CD4-positive, alpha-beta T cell treated with Interleukin-17A for 4 hours (primary cell): ENCODE data around the gene TAPT1.

Experiments used
- DNase-seq: peaks from one replicate; pipeline ENCODE4 v3.0.0-alpha.2; 2020; ENCODE audit warnings: mixed read lengths

The TAPT1 gene

DNA sequence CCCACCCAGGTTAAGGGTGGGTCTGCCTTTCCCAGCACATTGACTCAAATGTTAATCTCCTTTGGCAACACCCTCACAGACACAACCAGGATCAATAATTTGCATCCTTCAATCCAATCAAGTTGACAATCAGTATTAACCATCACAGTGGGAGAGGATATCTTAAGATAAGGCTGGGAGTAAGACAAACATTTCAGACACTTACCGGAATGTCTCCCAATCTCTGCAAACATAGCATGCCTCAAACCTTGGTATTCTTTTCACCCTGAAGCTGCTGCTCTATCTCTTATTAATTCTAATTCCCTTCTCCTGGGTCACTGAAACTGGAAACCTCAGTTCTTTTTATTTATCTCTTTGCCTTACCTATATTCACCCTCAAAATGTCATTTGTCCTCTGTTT is 19.0 kb upstream of the TAPT1 start:
- no peak for DNase-seq

GRCh38 chr4:16243285-16243684 is 17.0 kb upstream of the TAPT1 start:
- DNase-seq = no peak

DNA sequence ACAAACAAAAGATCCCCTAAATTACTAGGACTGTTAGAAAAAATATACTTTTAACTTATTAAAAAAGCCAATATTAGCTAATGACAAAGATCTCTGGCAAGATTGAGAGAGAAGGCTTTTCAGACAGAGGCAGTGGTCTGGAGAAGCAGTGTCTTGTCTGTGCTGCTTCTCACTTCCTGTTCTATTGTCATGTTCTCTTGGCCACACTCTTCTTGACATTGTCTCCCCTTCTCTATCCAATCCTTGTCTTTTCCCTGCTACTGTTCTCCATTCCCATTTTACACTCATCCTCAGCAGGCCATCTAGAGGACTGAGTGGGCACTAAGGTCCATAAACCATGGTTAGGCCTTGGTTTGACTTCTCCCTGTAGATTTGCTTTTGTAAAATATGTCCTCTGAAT is 14.0 kb upstream of the TAPT1 start:
- no peak for DNase-seq

GRCh38 chr4:16239086-16239485 is 12.8 kb upstream of the TAPT1 start:
- no peak for DNase-seq

- DNase-seq = no peak
Measured at GRCh38 chr4:16238327-16238726, 12.1 kb upstream of the TAPT1 start.

DNA sequence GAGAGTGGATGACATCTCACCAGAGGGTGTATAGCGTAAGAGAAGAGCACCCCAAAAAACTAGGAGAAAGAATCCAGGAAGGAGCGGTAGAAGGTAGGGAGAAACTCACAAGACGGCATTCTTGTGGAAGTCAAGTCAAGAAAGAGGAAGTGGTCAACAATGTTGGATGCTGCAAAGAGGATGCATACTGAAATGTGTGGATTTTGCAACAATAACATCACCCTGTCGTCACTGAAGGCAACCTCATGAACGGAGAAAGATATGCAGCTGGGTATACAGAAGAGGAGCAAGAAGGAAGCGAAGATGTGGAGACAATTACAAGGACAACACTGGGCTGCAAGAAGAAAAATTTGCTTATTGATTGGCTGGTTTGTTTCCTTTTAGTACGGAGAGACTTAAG is 11.4 kb upstream of the TAPT1 start:
- DNase-seq = no peak

DNA sequence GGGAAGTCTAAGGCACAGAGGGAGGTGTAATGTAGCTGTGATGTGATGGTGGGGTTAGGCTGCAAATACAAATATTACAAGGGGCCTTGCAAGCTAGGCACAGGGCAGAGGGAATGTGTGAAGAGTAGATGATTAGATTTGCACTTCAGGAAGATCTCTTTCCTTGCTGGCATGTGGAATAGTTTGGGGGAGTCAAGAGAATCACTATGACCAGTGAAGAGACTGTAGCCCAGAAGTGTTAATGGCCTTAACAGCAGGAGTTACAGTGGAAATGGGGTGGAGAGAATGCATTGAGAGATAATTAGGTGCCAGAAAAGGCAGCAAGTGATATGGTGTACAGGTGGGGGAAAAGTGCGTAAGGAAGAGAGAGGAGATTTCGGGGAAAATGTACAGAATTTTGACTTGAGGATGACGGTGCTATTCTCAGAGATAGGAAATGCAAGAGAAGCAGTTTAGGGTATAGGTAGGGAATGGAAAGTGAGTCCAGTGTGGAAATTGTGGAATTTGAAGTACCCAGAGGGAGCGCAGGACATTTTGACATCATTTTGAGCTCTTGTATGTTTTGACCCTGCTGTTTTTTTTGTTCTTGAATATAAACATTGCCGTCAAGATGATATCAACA is 10.2 kb upstream of the TAPT1 start:
- DNase-seq = no peak

DNA sequence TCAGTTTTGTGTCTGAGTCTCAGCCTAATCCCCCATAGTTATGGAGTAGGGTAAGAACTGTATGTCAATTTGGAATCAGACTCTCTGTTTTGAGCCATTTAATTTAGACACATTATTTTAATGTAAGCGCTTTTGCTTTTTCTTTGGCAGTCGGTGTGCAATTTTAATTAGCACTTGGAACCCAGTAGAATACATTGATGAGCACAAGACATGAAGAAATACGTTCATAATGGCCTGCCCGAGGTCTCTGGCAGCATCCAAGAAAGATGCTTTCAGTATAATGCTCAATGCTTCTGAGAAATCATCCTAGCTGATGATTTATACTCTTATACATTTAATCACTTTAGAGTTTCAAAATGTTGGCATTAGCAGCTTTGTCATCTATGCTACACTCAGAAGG is 8.9 kb upstream of the TAPT1 start:
- no peak for DNase-seq

GRCh38 chr4:16233569-16234177 is 7.4 kb upstream of the TAPT1 start:
- no peak for DNase-seq

DNA sequence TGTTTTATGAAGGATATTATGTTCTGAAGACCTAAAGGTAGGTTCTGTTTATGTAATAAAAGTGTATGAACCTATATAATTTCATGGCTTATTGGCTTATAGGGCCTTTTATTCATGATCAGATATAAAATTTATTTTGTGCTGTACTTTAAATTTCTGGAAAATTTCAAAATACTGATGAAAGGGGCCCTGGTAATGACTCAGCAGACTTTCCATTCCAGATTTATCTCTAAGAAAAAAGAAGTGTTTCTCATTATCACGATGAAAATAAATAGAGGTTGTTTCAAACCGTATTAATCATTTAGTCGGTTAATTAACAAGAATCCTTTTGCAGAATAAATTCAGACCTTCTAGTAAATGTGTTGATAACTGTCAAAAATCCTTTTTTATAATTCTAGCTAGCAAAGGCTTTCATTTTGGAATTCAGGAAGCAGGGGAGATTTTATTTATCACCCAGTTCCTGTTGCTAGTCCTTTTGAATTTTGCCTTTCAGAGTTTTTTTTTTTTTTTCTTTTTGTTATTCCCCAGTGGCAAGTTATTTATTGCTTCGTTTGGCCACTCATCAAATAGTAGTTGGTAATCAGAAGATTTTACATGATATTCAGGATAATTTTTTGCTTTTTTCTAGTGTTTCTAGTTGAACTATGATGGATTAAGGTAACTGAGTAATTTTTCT is 5.4 kb upstream of the TAPT1 start:
- no peak for DNase-seq

- no peak for DNase-seq
Measured at GRCh38 chr4:16230308-16230707, 4.0 kb upstream of the TAPT1 start.

GRCh38 chr4:16229604-16230003 is 3.3 kb upstream of the TAPT1 start:
- DNase-seq = no peak

- peak; percentile 32 for DNase-seq
Measured at GRCh38 chr4:16227462-16227868, 1.2 kb upstream of the TAPT1 start.

DNA sequence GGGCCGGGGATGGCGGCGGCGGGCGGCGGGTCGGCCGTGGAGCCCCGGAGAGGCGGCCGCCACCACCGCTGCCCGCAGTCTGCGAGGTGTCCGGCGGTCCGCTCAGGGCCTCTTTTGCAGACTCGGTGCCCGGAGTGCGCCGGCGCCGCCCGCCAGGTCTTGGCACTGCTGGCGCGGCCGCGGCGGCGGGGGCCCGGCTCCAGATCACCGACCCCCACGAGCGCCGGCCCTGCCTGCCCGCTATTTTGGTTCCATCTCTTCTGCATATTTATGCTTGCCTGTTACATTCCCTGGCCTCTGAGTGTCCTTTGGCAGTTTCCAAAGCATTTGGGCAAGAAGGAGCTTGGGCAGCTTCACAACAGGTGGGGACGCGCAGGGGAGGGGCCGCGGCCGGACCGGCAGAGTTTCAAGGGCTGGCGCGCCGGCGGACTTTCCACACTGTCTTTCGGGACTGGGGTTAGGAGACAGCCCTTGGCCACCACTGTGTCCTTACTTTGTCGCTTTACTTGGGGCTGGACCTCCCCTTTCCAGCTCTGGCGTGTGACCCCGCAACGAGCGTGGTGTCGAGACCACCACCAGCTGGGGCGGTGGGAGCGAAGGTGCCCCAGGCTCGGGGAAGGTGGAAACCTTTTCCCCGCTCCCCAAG is 668 bp upstream of the TAPT1 start:
- DNase-seq = peak; percentile 43

DNA sequence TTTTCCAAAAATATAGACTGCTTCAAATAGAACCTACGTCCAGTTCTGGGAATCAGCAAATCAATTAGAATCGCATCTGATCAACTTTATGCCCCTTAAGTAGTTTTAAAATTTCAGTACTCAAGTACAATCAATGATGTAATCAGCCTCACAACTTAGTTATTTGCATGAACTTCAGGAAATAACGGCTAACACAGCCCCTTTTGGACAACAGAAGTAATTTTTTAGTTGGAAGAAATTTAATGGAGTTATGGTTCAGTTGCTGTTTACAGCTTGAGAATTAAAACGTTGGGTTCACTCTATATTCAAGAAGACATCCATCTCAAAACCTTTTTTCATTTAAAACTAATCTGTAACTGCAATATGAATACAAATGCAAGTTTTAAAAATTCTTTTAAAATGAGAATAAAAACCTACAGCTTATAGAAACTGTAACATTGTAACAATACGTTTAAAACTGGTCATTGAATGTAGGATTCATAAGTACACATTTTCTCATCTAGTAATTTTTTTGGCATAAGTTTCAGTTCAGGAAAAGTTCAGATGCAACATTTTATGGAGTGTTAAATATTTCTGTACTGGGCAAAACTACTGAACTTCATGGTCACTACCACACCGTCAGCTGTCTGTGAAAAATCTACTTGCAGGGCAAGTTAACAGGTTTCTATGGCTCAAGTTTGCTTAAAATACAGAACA is 956 bp downstream of the TAPT1 start:
- no peak for DNase-seq

- no peak for DNase-seq
Measured at GRCh38 chr4:16224264-16225166, 1.8 kb downstream of the TAPT1 start.

GRCh38 chr4:16222957-16223527 is 3.2 kb downstream of the TAPT1 start:
- no peak for DNase-seq

DNA sequence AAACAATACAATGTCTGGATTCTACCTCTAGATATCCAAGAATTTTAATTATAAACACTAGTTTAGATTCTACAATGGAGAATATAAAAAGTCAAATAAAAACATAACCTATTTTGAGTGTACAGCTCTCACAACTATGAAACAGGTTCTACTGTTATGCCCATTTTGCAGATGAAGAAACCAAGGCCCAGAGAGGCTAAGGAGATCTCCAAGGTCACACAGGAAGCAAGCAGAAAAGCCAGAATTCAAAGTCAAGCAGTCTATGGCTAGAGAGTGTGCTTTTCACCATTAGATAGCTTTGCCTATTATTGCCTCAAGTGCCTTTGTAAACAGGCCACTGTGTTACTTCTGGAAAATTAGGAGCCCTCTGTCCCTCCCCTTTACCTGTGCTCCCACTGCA is 7.3 kb downstream of the TAPT1 start:
- DNase-seq = no peak

DNA sequence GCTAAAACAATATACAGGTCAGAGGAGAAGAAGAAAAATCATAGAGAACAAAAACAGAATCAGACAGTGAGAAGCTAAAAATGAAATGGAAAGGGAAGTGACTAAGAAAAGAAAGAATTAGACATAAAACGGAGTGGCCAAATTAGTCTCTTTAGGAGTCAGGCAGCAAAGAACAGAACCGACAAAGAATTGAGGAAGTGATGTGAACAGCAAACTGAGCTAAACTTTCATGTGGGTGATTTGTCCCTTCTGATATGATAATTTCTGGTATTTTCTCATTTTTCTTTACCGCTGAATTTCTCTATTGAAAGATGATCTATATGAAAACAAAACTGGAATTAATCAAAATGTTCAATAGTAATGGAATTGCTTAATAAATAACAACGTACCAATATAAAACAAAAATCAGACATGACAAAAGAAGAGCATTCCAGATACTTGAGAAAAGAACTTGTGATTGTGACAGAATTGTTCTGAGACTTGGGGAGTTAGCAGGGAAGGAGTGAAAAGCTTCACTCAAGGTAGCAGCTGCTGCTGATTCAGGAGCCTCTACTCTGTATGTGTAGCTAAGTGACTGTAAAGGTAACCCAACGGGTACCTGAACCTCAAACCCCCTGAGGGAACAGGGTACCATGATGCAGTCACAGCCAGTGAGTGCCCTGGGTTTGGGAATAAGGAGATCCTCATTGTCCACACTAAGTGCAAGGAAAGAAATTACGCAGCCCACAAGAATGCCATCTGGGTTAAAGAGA is 8.8 kb downstream of the TAPT1 start:
- no peak for DNase-seq

GRCh38 chr4:16213121-16213520 is 13.2 kb downstream of the TAPT1 start:
- DNase-seq = no peak

DNA sequence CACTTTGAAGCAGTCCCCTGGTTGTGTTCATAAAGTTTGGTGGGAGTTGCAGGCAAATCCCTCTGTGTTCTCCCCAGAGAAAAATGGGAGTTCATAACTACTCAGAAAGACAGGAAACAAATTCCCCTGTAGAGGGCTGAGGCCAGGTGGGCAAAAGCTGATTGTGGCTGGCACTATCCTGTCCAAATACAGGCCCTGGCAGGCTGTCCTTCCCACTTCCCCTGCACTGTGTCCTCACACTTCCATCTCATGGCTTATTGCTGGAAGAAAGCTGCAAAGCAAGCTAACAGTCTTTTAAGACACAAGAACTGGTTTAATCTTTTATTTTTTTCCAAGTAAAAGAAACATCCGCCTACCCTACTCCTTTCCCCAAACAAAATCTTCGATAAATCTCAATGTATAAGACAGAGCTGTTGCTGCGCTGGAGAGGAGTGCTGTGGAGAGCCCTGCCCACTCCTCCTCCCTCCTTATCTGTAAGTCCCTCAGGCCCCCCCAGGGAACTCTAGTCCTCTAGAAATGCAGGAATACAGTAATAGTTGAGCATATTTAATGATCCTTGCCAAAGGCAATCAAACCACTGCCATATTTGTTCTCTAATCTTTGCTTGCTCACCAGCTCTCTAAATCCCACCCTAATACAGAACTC is 14.0 kb downstream of the TAPT1 start:
- DNase-seq = no peak
